Cerebellar cortex (tissue), 1 donor: ENCODE measurements around the gene AATK.
A peak's percentile ranks its signal among the peaks of the same experiment; 100 is the strongest.
"Not testable (repeated sequence)": the region's sequence is repeated elsewhere in the genome, so short reads cannot be mapped to it uniquely, and the experiment has no call there.

Experiments used
- DNase-seq: peaks from one replicate; pipeline ENCODE4 v3.0.0-alpha.2; 2015; ENCODE audit warnings: low spot score

The AATK gene

GRCh38 chr17:81162491-81162890 lies 3.5 kb downstream of the AATK start:
- no peak for DNase-seq

DNA sequence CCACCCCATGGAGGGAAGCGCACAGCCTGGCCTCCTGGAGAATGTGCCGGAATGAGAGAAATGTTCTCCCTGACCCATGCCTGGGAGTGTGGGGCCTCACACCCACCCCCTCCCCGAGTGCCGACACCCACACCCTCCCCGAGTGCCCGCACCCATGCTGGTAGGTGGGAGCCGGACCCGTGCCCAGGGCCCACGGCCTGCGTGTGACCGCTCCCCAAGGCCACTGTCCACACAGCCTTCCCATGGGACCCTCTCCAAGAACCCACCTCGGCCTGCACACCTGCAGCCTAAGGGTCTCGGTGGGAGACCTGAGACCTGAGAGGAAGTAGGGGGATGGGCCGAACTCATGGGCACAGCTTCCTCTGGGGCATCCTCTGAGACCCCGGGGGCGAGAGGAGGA lies 4.0 kb downstream of the AATK start:
- DNase-seq: no peak

DNA sequence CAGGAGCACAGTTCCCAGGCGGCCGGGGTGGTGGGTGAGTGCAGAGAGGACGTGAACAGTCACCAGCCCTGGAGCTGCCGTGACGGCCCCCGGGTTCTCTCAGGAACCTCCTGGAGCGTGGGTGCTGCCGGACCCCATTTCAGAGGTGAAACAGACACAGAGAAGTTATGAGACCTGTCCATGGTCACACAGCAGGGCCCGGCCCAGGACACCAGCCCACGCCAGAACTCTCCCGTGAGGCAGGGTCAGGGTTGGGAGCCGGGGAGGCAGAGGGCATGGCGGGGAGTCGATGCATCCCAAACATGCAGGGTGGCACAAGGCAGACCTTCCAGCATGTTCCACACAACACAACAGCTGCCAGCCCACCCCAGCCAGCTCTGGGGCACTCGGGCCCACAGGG lies 4.5 kb downstream of the AATK start:
- no peak for DNase-seq

DNA sequence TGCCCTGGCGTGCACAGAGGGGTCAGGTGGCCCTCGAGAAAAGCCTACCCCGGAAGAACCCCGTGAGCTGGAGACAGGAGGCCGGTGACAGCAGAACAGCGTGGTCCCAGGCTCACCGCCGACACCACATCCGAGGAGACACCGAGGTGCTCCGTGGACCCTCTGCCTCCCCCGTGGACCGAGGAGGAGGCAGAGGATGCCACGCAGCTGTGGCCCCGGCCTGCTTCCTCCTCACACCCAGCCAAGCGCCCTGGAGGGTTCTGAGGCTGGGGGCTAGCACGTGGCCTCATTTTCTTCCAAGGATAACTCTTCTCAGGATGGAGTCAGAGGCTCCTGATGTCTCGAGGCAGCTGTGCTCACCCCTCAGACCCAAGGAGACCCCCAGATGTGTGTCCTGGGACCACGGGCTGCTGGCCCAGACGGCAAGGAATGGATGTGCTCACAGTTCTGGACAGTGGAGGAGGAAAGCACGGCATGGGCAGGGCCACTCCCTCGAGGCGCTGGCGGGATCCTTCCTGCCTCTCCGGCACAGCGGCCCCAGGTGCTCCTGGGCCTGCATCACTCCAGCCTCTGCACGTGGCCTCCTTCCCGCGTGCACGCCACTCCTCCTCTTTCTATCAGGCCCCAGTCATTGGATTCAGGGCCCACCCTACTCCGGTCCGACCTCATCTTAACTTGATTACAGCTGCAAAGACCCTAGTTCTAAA lies 5.1 kb downstream of the AATK start:
- DNase-seq: no peak

GRCh38 chr17:81160306-81160705 lies 5.7 kb downstream of the AATK start:
- DNase-seq: peak; percentile 42

DNA sequence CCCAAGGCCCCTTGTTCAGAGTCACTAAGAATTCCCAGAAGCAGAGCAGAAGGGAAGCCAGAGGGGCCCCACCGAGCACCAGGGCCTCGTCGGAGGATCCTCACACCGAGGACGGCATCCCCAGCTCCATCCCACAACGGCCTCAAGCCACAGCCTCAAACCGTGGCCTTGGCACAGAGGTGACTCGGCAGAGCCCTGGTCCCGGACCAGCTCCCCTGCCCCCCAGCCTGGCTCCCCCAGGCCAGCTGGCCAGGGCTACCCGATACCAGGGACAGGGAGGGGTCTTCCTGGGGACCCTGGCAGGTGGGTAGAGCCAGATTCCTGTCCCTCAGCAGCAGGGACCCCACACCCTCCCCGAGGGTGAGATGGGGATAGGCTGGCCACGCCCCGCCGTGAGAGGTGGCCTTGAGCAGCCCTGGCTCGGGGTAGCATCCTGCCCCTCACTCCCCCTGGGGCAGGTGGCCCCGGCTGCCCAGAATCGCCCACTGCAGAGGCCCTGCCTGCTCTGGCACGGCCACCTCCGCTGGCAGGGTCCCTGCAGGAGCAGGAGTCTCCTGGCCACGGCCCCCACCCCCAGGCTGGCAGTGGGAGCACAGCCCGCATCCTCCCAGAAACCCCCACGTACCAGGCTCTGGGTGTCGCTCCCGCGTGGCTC lies 6.3 kb downstream of the AATK start:
- no peak for DNase-seq

DNA sequence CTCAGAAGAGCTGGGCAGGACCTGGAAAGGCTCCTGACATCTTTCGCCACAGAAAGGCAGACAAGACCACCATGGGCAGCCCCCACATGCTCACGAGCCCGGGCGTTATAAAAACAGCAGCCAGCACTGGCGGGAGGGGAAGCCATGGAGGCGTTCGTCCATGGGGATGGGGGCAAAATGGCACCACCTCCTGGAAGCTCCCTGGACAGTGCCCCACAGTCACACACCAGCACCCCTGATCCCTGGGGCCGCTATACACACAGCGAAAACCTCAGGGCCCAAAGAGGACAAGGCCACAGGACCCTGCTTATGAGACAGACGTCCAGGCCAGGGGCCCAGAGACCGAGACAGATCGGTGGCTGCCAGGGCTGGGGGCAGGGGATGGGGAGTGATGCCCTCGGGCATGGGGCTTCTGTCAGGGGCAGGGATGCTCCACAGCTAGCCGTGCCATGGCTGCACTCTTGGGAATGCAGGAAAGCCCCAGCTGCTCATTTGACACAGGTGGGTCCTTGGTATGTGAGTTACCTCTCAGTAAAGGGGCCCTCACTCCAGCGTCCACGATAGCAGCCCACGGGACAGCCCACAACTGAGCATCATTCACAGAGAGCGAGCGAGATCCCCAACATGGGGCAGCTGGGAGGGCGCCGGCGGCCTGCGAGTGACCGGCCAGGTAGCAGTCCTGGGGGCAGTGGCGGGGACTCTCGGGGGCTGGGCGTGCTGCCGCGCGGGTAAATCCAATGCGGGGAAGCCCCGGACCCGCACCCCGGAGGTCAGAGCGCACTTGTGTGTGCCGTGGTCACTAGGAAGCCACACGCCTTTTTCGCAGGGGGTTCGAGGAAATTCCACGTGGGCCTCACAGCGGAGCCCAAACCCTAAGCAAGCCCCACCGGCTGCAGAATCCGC lies 7.1 kb downstream of the AATK start:
- DNase-seq: no peak

- DNase-seq: peak; percentile 20
Observed at GRCh38 chr17:81157848-81158687, 8.0 kb downstream of the AATK start.

DNA sequence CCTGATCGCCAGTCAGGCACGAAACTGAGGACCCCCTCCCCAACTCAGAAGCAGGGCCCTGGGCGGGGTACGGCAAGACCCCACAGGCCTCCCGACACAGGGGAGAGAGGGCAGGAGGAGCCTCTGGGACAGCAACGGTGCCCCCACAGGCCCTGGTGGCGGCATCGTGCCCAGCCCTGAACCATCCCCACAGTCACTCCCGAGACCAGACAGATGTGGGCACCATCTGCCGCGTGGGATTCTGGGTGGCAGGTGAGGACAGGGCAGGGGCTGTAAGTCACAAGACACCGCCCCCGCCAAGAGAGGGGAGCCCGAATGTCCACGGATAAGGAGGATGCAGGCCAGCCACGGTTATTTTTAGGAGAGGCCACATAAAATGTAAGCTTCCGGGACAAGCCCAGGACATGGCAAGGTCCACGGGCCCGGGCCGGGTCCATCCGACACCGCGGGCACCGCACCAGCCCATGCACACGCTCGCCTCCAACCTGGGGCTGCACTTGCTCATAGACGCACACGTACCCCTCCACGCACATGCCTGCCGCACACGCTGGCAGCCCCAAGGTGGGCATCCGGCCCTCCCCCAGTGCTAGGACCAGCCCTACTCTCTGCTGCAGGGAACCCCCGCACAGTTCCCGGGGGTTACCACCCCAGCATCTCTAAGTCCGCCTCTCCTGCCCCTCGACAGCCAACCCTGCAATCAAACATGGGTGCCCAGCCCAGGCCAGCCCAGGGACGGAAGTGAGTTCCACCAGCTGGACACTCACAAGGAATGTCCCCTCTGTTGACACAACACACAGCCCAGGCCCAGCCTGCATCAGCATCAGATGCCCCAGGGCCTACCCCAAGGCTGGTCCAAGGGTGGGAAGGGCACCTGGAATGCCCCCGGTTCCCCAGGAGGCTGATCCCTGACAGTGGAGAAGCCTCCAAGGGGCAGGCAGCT lies 8.9 kb downstream of the AATK start:
- no peak for DNase-seq

- no peak for DNase-seq
Observed at GRCh38 chr17:81154961-81155360, 11.1 kb downstream of the AATK start.

- DNase-seq: not testable (repeated sequence)
Observed at GRCh38 chr17:81154016-81154415, 12.0 kb downstream of the AATK start.

- no peak for DNase-seq
Observed at GRCh38 chr17:81153340-81153803, 12.6 kb downstream of the AATK start.

DNA sequence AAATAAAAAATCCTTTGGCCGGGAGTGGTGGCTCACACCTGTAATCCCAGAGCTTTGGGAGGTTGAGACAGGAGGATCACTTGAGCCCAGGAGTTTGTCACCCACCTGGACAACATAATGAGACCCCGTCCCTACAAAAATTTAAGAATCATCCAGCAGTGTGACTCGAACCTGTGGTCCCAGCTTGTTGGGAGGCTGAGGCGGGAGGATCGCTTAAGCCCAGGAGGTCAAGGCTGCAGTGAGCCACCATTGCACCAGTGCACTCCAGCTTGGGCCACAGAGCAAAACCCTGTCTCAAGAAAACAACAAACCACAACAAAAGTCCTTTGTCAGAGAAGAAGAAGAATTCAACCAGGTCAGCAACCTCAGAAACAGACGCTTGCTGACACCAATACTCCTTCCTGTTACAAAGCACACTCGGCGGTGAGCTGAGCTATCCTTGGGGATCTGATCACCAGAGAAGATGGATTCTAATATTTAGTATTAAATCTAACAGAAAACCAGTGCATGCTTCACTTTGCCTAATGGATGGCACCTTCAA lies 13.7 kb downstream of the AATK start:
- DNase-seq: no peak

GRCh38 chr17:81151278-81151677 lies 14.7 kb downstream of the AATK start:
- DNase-seq: no peak

DNA sequence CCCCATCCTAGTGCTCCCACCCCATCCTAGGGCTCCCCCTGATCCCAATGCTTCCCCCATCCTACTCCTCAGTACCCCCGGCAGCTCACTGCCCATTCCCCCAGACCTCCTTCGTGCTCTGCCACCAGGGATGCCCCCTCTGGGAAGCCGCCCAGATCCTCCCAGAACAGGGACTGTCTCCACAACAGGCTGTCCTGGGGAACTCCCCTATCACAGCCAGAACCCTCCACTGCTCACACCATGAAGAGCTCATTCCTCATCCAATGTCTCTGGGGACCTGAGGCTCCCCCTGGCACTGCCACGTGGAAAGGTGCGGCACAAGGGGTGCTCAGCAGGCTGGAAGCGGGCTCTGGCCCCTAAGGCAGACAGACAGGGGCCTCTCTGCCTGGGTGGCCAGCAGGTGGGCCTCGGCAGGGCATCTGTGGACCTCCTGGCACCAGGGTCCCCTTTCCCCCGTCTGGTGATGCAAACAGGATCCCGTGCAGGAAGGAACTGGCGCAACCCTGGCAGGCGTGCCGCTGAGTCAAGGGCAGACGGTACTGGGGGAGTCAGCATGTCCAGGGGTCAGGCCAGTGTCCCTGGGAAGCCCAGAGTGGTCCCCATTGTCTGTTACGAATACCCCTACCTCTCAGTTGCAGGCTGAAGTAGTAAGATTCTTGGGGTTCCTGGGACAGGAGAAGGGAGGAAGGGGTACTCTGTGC lies 15.5 kb downstream of the AATK start:
- no peak for DNase-seq

DNA sequence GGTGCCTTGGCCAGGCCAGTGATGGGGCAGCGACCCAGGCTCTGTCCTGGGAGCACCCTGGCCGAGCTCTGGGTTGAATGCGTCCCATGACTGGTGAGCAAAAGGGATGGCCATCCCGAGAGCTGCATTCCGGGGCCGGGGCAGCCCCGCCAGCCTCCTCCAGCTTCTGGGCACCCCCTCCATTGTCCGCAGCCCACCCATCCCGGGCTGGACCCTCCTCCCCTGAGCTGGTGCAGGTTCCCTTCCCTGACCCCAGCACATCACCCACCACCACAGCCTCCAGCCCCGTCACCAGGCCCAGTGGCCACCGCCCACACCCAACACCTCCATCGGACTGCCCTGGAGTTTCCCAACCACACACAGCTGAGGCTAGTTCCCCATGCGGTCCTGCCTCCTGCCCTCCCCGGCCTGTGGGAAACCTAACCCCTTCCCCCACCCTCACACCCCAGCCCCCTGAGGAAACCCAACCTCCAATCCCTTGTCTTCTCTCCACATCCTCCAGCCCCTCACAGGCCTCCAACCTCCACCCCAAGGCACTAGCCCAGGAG lies 17.0 kb downstream of the AATK start:
- DNase-seq: no peak

- DNase-seq: no peak
Observed at GRCh38 chr17:81148571-81148970, 17.4 kb downstream of the AATK start.

GRCh38 chr17:81147701-81148100 lies 18.3 kb downstream of the AATK start:
- no peak for DNase-seq

- DNase-seq: not testable (repeated sequence)
Observed at GRCh38 chr17:81146208-81146607, 19.8 kb downstream of the AATK start.

DNA sequence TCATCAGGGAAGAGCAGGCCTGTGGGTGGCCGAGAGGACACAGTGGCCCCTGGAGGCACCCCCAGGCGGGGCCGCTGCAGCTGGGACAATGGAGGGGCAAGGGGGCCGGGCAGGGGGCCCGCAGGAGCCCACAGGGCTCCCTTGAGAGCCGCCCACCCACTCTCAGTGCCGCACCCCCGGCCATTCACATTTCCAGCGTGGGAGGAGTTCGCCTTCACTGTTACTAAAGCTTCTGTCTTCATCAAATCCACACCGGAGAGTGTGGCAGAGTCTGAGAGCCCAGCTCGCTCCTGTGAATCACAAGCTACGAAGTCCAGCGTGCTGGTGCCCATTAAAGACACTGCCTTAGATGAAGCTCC lies 21.6 kb downstream of the AATK start:
- no peak for DNase-seq
